ENCODE results near the gene TUBGCP3. TPM values are rescaled to one million over a fixed set of nuclear protein-coding genes. Genes with fewer than 3 reads are reported as not detected.
A peak's percentile ranks its signal among the peaks of the same experiment; 100 is the strongest.
"Not testable (repeated sequence)": the region's sequence is repeated elsewhere in the genome, so short reads cannot be mapped to it uniquely, and the experiment has no call there.

The TUBGCP3 gene
- total RNA-seq, 2 donors from 2014 or later: 53.9 to 59.6 TPM

- no peaks in the 10 kb centered on the region for H3K27me3 Mint-ChIP-seq (ENCODE audit: low read depth)
- H3K4me3 Mint-ChIP-seq: no peak overlapping the region
- no peak for ATAC-seq (replicated peaks in 1 of 2)
- H3K4me1 Mint-ChIP-seq (ENCODE audit: low read depth): no peaks in the 10 kb centered on the region
- DNase-seq: no peak
- peak overlapping the region; percentile 21 for H3K27ac Mint-ChIP-seq
- H3K36me3 Mint-ChIP-seq (ENCODE audit: insufficient read depth in 2 of 2): peaks cover 3 to 11% of the 10 kb centered on the region in 2 donors
- no peaks in the 10 kb centered on the region for H3K9me3 Mint-ChIP-seq
Measured at GRCh38 chr13:112495465-112495864, 92.5 kb downstream of the TUBGCP3 start.

DNA sequence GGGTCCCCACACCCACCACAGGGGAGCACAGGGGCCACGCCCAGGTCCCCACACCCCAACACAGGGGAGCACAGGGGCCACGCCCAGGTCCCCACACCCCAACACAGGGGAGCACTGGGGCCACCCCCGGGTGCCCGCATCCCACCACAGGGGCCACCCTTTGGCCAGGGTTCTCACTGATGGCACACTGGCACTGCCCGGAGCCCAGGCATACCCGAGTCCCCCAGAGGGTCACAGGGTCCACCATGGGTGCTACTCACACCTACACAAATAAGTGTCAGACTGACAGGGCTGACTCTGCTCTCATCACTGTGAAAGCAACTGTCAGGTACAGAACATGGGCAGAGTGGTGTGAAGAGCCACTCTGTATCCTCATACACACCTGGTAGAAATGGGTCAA is 98.8 kb downstream of the TUBGCP3 start:
- peak; percentile 39 to 60 for ATAC-seq (replicated peaks in 1 of 2)
- no peaks in the 10 kb centered on the region for H3K4me1 Mint-ChIP-seq (ENCODE audit: low read depth)
- no peaks in the 10 kb centered on the region for H3K27me3 Mint-ChIP-seq (ENCODE audit: low read depth)
- DNase-seq: no peak
- no peaks in the 10 kb centered on the region for H3K9me3 Mint-ChIP-seq
- H3K27ac Mint-ChIP-seq: no peak overlapping the region
- H3K4me3 Mint-ChIP-seq: no peak overlapping the region
- peaks cover 0 to 14% of the 10 kb centered on the region in 2 donors for H3K36me3 Mint-ChIP-seq (ENCODE audit: insufficient read depth in 2 of 2)

DNA sequence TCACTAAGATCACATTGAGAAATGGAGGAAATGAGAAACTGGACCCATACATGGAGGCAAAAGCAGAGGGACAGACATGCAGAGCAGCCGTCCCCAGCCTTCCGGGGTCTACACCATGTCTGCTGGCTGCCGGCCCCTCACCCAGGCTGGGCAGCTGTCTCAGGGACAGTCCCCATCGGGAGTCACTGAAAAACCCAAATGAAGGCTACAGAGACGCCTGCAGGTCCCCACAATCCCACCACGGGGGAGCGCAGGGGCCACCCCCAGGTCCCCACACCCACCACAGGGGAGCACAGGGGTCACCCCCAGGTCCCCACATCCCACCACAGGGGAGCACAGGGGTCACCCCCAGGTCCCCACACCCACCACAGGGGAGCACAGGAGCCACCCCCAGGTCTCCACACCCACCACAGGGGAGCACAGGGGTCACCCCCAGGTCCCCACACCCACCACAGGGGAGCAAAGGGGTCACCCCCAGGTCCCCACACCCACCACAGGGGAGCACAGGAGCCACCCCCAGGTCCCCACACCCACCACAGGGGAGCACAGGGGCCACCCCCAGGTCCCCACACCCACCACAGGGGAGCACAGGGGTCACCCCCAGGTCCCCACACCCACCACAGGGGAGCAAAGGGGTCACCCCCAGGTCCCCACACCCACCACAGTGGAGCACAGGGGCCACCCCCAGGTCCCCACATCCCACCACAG is 99.5 kb downstream of the TUBGCP3 start:
- not testable (repeated sequence) for H3K4me3 Mint-ChIP-seq; H3K9me3 Mint-ChIP-seq; DNase-seq; H3K27me3 Mint-ChIP-seq (ENCODE audit: low read depth); H3K4me1 Mint-ChIP-seq (ENCODE audit: low read depth); H3K27ac Mint-ChIP-seq
- peak in 1 of 2 donors; percentile 25 for ATAC-seq (replicated peaks in 1 of 2)
- peaks cover 0 to 14% of the 10 kb centered on the region in 2 donors for H3K36me3 Mint-ChIP-seq (ENCODE audit: insufficient read depth in 2 of 2)

DNA sequence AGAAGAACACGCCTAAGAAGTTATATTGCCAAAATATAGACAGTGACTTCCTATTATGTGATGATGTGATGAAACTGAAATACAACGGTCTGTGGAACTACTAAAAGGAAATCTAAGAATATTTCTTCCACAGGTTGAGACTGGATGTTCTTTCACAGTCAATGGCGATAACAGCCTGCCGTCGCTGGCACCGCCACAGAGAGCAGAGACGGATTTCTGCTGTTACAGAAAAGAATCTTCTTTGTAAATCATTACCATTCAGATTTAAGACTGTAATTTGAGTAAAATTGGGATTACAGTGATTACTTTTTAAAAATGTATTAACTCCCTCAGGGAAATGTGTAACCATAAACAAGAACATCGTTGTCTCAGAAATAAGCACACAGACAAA is 100.8 kb downstream of the TUBGCP3 start:
- H3K27me3 Mint-ChIP-seq (ENCODE audit: low read depth): no peaks in the 10 kb centered on the region
- H3K27ac Mint-ChIP-seq: no peak overlapping the region
- H3K9me3 Mint-ChIP-seq: peaks cover 2% of the 10 kb centered on the region in 2 donors
- ATAC-seq (replicated peaks in 1 of 2) (no peak), DNase-seq (no peak)
- H3K36me3 Mint-ChIP-seq (ENCODE audit: insufficient read depth in 2 of 2): peaks cover 0 to 17% of the 10 kb centered on the region in 2 donors
- no peak overlapping the region for H3K4me3 Mint-ChIP-seq
- H3K4me1 Mint-ChIP-seq (ENCODE audit: low read depth): no peaks in the 10 kb centered on the region

- Mint-ChIP-seq H3K4me3 (no peak overlapping the region), H3K9me3 (peaks cover 2% of the 10 kb centered on the region in 2 donors), H3K27ac (no peak overlapping the region), H3K27me3 (ENCODE audit: low read depth) (no peaks in the 10 kb centered on the region), H3K4me1 (ENCODE audit: low read depth) (peaks cover 3% of the 10 kb centered on the region), H3K36me3 (ENCODE audit: insufficient read depth in 2 of 2) (peaks cover 0 to 17% of the 10 kb centered on the region in 2 donors)
- no peak for ATAC-seq (replicated peaks in 1 of 2)
- DNase-seq: no peak
Measured at GRCh38 chr13:112486386-112487126, 101.4 kb downstream of the TUBGCP3 start.

DNA sequence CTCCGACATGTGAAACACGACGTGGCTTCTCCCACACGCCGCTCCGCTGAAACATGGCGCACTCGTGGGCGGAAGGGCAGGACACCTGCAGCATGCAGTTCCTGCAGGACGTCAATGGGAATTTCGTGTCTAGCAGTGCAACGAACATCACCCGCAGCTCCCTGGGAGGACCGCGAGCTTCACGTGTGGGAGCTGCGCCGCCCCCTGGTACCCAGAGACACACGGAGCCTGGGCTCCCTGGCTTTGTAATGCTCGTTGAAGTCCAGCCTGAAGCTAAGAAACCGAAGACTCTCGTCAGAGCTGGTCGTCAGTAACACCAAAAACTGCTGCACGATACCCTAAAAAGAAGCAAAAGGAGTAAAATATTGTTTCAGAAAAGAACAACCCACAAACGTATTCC is 102.1 kb downstream of the TUBGCP3 start:
- not testable (repeated sequence) for H3K4me1 Mint-ChIP-seq (ENCODE audit: low read depth)

DNA sequence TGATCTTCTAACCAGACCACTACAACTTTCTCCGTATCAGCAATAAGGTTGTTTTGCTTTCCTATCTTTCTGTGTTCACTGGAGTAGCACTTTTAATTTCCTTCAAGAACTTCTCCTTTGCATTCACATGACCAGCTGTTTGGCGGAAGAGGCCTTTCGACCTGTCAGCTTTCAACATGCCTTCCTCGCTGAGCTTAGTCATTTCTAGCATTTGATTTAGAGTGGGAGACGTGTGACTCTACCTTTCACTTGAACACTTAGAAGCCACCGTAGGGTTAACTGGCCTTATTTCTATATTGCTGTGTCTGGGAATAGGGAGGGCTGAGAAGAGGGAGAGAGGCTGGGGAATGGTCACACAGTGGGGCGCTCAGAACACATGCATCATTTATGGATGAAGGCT is 104.7 kb downstream of the TUBGCP3 start:
- Mint-ChIP-seq H3K27me3 (ENCODE audit: low read depth) (no peaks in the 10 kb centered on the region), H3K9me3 (peaks cover 4 to 6% of the 10 kb centered on the region in 2 donors), H3K36me3 (ENCODE audit: insufficient read depth in 2 of 2) (peaks cover 0 to 17% of the 10 kb centered on the region in 2 donors), H3K27ac (no peak overlapping the region), H3K4me1 (ENCODE audit: low read depth) (peaks cover 8% of the 10 kb centered on the region), H3K4me3 (no peak overlapping the region)
- DNase-seq (no peak), ATAC-seq (replicated peaks in 1 of 2) (no peak)

More for the DNA sequence above, 102.1 kb downstream of the TUBGCP3 start:
- DNase-seq; H3K27ac Mint-ChIP-seq; H3K4me3 Mint-ChIP-seq; H3K27me3 Mint-ChIP-seq (ENCODE audit: low read depth); H3K9me3 Mint-ChIP-seq; ATAC-seq (replicated peaks in 1 of 2): not testable (repeated sequence)
- H3K36me3 Mint-ChIP-seq (ENCODE audit: insufficient read depth in 2 of 2): peaks cover 0 to 18% of the 10 kb centered on the region in 2 donors

- Mint-ChIP-seq H3K4me1 (ENCODE audit: low read depth) (peaks cover 8% of the 10 kb centered on the region), H3K27ac (no peak overlapping the region), H3K4me3 (no peak overlapping the region), H3K36me3 (ENCODE audit: insufficient read depth in 2 of 2) (peaks cover 0 to 9% of the 10 kb centered on the region in 2 donors), H3K27me3 (ENCODE audit: low read depth) (no peaks in the 10 kb centered on the region), H3K9me3 (peaks cover 4 to 6% of the 10 kb centered on the region in 2 donors)
- DNase-seq: no peak
- peak; percentile 32 to 68 for ATAC-seq (replicated peaks in 1 of 2)
Measured at GRCh38 chr13:112481458-112481857, 106.5 kb downstream of the TUBGCP3 start.

DNA sequence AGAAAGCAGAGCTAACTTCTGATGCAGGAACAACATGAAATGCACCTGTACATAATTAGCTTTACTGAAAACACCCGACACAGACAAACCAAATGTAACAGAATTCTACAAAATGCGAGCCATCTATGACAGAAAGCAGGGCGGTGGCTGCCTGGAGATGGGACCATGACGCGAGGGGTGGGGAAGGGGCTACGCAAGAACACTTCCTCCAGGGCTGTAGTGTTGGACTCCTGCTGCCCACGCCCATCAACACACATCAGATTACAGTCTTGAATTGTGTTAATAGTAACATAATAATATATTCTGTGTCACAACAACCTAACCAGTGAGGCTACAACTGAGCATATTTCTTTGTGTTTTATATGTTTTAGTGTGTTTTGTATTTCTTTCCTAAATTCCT is 108.6 kb downstream of the TUBGCP3 start:
- Mint-ChIP-seq H3K4me3 (no peak overlapping the region), H3K27ac (no peak overlapping the region), H3K9me3 (peaks cover 4 to 6% of the 10 kb centered on the region in 2 donors), H3K4me1 (ENCODE audit: low read depth) (peaks cover 8% of the 10 kb centered on the region), H3K36me3 (ENCODE audit: insufficient read depth in 2 of 2) (peaks cover 0 to 7% of the 10 kb centered on the region in 2 donors), H3K27me3 (ENCODE audit: low read depth) (no peaks in the 10 kb centered on the region)
- DNase-seq: no peak
- no peak for ATAC-seq (replicated peaks in 1 of 2)

- Mint-ChIP-seq H3K27ac (no peak overlapping the region), H3K4me3 (no peak overlapping the region), H3K27me3 (ENCODE audit: low read depth) (no peaks in the 10 kb centered on the region), H3K4me1 (ENCODE audit: low read depth) (peaks cover 8% of the 10 kb centered on the region), H3K36me3 (ENCODE audit: insufficient read depth in 2 of 2) (peaks cover 0 to 4% of the 10 kb centered on the region in 2 donors), H3K9me3 (peaks cover 2 to 3% of the 10 kb centered on the region in 2 donors)
- ATAC-seq (replicated peaks in 1 of 2): no peak
- no peak for DNase-seq
Measured at GRCh38 chr13:112477070-112477619, 110.8 kb downstream of the TUBGCP3 start.

DNA sequence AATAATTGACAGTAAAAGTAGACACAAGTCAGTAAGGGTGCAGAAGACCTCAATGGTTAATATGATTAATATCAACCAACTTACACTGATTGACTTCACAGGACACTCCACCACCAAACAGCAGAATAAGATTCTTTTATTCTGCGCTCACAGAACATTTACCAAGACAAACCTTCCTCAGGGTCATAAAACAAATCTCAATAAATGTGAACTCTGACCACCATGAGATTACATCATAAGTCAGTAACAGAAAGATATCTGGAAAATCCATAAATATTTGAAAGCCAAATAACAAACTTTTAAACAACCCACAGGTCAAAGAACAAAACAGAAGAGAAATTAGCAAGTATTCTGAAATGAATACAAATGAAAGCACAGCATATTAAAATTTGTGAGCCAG is 112.1 kb downstream of the TUBGCP3 start:
- no peak for DNase-seq
- H3K9me3 Mint-ChIP-seq: peaks cover 2 to 3% of the 10 kb centered on the region in 2 donors
- no peaks in the 10 kb centered on the region for H3K27me3 Mint-ChIP-seq (ENCODE audit: low read depth)
- no peak for ATAC-seq (replicated peaks in 1 of 2)
- H3K4me1 Mint-ChIP-seq (ENCODE audit: low read depth): no peaks in the 10 kb centered on the region
- H3K4me3 Mint-ChIP-seq: no peak overlapping the region
- peaks cover 0 to 2% of the 10 kb centered on the region in 2 donors for H3K36me3 Mint-ChIP-seq (ENCODE audit: insufficient read depth in 2 of 2)
- H3K27ac Mint-ChIP-seq: no peak overlapping the region

- no peak for ATAC-seq (replicated peaks in 1 of 2)
- H3K36me3 Mint-ChIP-seq (ENCODE audit: insufficient read depth in 2 of 2): peaks cover 0 to 2% of the 10 kb centered on the region in 2 donors
- H3K4me1 Mint-ChIP-seq (ENCODE audit: low read depth): no peaks in the 10 kb centered on the region
- H3K27me3 Mint-ChIP-seq (ENCODE audit: low read depth): no peaks in the 10 kb centered on the region
- DNase-seq: no peak
- no peak overlapping the region for H3K4me3 Mint-ChIP-seq
- no peak overlapping the region for H3K27ac Mint-ChIP-seq
- H3K9me3 Mint-ChIP-seq: peaks cover 2 to 5% of the 10 kb centered on the region in 2 donors
Measured at GRCh38 chr13:112474869-112475268, 113.1 kb downstream of the TUBGCP3 start.

DNA sequence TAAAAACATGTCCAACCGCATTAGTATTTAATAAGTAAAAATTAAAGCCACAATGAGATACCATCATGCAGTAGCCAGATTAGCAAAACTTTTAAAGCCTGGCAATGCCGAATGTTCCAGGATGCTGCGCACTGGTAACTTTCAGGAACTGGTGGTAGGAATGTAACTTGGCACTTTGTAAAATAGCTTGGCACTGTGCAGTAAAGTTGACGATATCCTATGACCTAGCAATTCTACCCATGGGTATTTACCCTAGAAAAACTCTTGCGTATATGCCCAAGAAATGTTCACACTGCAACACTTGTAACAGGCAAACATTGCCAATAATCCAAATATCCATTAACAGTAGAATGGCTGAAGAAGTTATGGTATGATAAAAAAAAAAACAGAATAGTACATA is 114.1 kb downstream of the TUBGCP3 start:
- H3K27ac Mint-ChIP-seq: no peak overlapping the region

More for the DNA sequence above, 114.1 kb downstream of the TUBGCP3 start:
- no peaks in the 10 kb centered on the region for H3K27me3 Mint-ChIP-seq (ENCODE audit: low read depth)
- H3K4me1 Mint-ChIP-seq (ENCODE audit: low read depth): no peaks in the 10 kb centered on the region
- peaks cover 0 to 2% of the 10 kb centered on the region in 2 donors for H3K36me3 Mint-ChIP-seq (ENCODE audit: insufficient read depth in 2 of 2)
- ATAC-seq (replicated peaks in 1 of 2) (no peak), DNase-seq (no peak)
- peaks cover 2 to 5% of the 10 kb centered on the region in 2 donors for H3K9me3 Mint-ChIP-seq
- no peak overlapping the region for H3K4me3 Mint-ChIP-seq

All from activated T-cell treated with anti-CD3 and anti-CD28 coated beads, Interleukin-2, amount 50 U/mL, for 72 hours (primary cell).